SIG-M5 treated with dmso at 0.1 percent for 504 hours (cell line): ENCODE results near the gene MCUR1.
A peak's percentile ranks its signal among the peaks of the same experiment; 100 is the strongest.
"Not testable (repeated sequence)": the region's sequence is repeated elsewhere in the genome, so short reads cannot be mapped to it uniquely, and the experiment has no call there.

Experiments
- DNase-seq: peaks from one replicate; lab custom pipeline; 2025; ENCODE audit not compliant: unreplicated experiment; lab: John Stamatoyannopoulos, UW

Gene MCUR1, protein sequence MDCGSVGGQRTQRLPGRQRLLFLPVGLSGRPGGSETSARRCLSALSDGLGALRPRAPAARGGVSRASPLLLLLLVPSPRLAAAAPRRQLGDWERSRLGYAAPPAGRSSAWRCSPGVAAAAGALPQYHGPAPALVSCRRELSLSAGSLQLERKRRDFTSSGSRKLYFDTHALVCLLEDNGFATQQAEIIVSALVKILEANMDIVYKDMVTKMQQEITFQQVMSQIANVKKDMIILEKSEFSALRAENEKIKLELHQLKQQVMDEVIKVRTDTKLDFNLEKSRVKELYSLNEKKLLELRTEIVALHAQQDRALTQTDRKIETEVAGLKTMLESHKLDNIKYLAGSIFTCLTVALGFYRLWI

DNA sequence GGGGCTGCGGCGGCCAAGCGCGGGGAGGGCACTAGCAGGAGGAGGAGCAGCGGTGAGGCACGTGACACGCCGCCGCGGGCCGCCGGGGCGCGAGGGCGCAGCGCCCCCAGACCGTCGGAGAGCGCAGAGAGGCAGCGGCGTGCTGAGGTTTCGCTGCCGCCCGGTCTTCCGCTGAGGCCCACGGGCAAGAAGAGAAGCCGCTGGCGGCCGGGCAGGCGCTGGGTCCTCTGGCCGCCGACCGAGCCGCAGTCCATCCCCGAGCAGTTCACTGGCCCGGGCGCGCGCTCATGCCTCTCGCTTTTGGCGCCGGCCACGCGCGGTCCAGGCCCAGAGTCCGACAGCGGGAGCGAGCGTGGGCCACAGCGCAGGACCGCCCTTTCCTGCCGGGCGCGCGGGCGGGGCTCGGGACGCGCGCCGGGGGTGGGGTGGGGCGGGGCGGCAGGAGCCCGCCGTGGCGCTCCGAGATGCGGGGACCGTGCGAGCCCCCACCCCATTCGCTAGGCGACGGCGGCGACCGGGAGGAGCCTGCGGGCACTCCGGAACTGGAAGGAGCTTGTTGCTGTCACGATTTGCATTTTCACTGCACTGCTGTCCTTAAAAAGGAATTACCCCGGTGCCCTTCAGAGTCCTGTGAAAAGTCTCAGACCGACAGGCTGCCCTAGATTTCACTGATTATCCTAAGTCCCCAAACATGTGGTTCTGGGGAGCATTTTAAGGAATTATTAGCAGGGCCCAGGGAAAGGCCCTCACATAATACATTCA is at the start of gene MCUR1:
MCUR1 (minus strand) TSS at position 382 of the 762 bp plus-strand sequence; CDS start at position 254, 128 bp downstream.
- DNase-seq = peak; percentile 89

DNA sequence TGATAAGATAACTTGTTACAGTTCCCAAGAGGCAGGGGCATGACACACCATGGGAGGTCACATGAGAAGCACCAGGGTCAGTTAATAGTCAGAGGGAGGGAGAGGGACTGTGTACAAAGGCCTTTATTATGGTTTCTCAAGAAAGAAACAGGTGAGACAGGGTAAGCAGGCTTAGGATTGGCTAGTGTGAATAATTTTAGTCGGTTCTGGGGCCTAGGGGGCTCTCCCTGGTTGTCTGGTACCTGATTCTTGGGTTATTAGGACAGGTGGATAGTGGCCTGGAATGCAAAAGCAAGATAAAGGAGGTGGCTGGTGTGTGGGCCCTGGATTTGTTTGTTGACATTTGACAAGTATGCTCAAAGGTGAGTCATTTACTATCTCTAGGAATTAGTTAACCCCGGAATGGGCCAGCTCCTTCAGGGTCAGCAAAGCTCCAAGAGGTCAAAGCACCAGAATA is 49.4 kb upstream of the MCUR1 start:
- no peak for DNase-seq

DNA sequence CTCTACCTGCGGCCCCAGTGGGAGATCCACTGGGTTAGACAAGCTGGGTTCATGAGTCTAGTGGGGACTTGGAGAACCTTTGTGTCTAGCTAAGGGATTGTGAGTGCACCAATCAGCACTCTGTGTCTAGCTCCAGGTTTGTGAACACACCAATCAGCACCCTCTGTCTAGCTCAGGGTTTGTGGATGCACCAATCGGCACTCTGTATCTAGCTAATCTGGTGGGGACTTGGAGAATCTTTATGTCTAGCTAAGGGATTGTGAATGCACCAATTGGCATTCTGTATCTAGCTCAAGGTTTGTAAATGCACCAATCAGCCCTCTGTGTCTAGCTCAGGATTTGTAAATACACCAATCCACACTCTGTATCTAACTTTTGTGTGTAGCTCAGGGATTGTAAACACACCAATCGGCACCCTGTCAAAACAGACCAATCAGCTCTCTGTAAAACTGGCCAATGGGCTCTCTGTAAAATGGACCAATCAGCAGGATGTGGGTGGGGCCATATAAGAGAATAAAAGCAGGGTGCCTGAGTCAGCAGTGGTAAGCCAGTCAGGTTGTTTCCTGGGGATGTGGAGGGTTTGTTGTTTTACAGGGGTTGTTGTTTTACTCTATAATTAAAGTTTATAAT is 46.3 kb upstream of the MCUR1 start:
- DNase-seq = not testable (repeated sequence)

DNA sequence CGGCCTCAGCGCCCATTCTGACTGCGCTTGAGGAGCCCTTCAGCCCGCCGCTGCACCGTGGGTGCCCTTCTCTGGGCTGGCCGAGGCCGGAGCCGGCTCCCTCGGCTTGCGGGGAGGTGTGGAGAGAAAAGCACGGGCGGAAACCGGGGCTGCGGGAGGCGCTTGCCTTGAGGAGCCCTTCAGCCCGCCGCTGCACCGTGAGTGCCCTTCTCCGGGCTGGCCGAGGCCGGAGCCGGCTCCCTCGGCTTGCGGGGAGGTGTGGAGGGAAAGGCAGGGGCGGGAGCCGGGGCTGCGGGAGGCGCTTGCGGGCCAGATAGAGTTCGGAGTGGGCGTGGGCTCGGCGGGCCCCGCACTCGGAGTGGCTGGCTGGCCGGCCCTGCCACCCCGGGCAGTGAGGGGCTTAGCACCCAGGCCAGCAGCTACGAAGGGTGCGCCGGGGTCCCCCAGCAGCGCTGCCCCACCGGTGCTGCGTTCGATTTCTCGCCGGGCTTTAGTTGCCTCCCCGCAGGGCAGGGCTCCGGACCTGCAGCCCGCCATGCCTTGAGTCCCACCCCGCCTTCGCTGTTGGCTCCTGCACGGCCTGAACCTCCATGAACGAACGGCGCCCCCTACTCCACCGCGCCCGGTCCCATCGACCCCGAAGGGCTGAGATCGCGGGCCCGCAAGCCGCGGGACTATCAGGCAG is 45.7 kb upstream of the MCUR1 start:
- DNase-seq = no peak

- DNase-seq = no peak
Measured at GRCh38 chr6:13854716-13855250, 40.4 kb upstream of the MCUR1 start.

DNA sequence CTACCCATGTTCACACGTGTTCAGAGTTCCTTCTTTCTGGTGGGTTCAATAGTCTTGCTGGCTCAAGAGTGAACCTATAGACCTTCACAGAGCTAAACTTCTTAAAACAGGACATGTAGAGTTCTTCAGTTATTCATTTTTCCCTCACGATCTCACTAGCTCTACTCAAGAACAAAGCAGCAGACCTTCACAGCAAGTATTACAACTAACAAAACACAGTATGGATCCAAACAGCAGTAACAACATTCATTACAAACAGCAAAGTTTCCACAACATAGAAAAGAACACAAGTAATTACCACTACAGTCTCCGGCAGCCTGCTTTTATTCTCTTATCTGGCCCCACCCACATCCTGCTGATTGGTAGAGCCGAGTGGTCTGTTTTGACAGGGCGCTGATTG is 39.5 kb upstream of the MCUR1 start:
- DNase-seq = no peak

- DNase-seq = no peak
Measured at GRCh38 chr6:13851803-13852202, 37.4 kb upstream of the MCUR1 start.

GRCh38 chr6:13851330-13851729 is 37.0 kb upstream of the MCUR1 start:
- DNase-seq = no peak

DNA sequence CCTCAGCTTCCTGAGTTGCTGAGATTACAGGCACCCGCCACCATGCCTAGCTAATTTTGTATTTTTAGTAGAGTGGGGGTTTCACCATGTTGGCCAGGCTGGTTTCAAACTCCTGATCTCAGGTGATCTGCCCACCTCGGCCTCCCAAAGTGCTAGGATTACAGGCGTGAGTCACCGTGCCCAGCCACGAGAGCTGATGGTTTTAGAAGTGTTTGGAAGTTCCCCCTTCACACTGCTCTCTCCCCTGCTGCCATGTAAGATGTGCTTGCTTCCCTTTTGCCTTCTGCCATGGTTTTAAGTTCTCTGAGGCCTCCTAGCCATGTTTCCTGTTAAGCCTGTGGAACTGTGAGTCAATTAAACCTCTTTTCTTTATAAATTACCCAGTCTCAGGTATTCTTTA is 36.3 kb upstream of the MCUR1 start:
- not testable (repeated sequence) for DNase-seq

- DNase-seq = no peak
Measured at GRCh38 chr6:13848522-13849150, 34.3 kb upstream of the MCUR1 start.

DNA sequence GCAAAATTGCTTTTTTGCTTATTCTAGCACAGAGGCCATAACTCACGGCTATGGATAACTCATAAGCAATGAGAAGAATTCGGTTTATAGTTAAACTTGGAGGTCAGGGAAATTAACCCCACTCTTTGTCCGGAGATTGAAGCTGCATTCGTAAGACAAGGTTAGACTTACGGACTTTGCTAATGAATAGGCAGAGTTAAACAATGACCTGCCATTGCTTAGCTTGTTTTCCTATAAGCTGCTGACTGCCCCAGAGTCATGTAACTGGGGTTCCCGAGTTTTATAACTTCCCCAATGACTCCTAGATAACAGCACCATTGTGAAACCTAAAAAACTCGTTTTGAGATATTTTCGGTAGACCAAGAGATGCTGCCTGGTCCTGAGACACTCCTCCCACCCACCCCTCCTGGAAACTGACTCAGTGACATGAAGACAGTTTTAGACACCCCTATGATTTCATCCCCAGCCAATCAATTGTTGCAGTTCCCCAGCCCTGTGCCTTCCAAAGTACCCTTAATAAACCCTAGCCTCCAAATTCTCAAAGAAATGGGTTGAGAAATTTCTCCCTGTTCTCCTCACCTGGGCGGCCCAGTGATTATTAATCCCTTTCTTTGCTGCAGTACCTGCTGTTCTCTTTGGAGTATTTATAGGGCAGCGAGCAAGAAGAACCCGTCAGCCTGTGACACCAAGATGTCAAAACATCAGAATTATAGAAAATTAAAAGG is 33.1 kb upstream of the MCUR1 start:
- peak; percentile 31 for DNase-seq

GRCh38 chr6:13846841-13847240 is 32.5 kb upstream of the MCUR1 start:
- DNase-seq = no peak

DNA sequence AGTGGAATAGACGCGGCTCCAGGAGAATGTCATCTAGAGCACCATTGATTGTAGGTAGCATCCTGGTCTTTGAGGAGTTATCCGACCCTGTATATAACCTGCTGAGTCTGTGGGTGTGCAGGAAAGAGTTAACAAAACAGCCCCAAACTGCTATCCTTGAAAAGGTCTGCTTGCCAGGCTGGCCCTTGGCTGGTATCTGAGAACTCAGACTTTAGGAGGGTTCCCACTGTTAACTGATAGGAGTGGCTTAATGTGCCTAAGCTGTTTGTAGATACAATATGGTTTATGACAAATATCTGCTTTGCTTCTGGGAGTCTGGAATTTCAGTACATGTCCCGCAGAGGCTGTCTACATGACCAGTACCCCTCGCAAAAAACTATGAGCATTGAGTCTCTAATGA is 27.6 kb upstream of the MCUR1 start:
- no peak for DNase-seq

DNA sequence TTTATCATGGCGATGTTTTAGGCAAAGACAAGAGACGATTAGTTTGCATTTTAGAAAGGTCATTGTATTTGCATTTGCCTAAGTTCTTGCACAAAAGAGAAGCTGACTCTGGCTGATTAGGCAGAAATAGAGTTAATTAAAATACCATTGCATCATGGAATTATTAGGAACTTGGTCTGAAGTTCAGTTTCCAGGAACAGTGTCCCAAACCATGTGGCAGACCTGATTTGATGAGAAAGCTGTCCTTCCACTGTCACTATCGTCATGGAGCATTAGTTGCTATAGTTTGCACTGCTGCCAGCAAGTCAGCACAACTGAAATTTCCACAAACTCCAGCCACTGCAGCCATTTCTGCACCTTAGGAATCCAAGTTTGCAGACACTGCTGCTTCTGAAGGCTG is 24.3 kb upstream of the MCUR1 start:
- no peak for DNase-seq

DNA sequence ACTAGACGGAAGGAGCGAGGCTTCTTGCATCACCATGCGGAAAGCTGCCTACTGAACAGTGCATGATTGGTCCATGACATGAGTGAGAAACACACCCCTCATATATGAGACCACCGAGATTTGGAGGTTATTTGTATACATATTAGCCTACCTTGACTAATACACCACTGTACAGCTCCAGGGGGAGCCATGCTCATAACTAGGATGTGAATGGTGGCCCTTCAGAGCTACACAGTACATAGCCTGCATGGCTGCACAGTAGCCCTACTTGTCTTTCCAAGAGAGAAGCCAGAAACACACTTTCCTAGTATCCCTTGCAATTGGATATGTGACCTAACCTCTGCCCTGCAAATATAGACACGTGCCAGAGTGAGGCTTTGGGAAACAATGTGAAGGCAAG is 21.8 kb upstream of the MCUR1 start:
- no peak for DNase-seq

DNA sequence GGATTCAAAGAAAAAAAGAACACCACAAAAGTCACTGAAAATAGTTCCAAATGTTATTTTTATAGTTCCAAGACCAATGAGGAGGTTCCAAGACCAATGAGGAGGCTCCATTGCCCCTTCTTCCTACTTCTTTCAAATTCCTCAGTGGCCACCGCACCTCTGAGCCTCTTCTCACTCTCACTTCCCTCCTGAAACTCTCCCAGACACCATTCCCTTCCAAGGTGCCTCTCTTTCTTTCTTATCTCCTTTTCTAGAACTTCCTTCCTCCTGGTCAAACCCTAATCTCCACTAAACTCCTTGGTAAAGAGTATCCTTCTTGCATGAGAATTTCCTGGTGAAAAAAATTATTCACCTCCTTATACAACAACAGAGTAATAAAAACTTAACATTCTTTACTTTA is 20.4 kb upstream of the MCUR1 start:
- DNase-seq = no peak

DNA sequence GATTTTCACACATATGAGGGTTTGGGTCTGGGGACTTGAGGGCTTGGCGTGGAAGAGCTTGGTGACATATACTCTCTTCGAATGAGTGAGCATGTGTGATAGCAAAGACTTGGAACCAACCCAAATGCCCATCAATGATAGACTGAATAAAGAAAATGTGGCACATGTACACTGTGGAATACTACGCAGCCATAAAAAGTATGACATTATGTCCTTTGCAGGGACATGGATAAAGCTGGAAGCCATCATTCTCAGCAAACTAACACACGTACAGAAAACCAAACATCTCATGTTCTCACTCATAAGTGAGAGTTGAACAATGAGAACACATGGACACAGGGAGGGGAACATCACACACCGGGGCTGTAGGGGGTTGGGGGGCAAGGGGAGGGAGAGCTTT is 19.7 kb upstream of the MCUR1 start:
- not testable (repeated sequence) for DNase-seq

GRCh38 chr6:13832778-13833177 is 18.4 kb upstream of the MCUR1 start:
- no peak for DNase-seq

DNA sequence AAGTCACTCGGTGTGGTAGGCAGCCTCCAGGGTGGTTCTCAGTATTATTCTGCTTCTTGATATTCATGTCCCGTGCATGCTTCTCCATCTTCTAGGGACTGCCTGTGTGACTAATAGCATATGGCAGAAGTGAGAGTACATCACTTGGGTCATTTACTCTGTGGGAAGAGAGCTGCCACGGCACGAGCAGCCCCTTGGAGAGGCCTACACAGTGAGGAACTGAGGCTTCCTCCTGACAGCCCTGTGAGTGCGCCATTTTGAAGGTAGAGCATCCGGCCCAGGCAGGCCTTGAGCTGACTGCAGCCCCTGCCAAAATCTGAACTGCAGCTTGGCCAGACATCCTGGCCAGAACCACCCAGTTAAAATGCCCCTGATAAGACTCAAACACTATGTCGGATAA is 17.3 kb upstream of the MCUR1 start:
- peak; percentile 41 for DNase-seq

DNA sequence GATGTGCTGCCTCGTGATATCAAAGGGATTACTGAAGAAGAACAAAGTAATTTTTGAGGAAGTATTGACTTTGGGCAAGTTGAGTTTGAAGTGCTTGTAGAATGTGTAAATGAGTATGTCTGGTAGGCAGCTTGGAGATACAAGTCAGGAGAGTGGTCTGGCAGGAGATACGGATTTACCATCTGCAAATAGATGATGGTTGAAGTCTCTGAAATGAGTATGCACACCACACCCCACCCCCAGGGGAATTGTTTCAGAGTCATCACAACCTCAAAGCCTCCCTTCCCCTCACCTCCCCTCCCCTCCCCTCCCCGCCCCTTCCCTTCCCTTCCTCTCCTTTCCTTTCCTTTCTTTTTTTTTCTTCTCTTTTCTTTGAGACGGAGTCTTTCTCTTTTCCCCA is 16.4 kb upstream of the MCUR1 start:
- no peak for DNase-seq
